Fibroblast of lung (primary cell): ENCODE results near the gene PLA2G4B. TPM values are rescaled to one million over a fixed set of nuclear protein-coding genes. Genes with fewer than 3 reads are reported as not detected.

ENCODE experiments used
- DNase-seq, 2 donors: peaks; one replicate each; pipeline versions ENCODE4 v3.0.0 to v3.0.0-alpha.2; 2010; ENCODE audit warnings: low read depth in 2 of 2
- H2AFZ ChIP-seq: 2 replicates; pipeline ENCODE4 v1.5.1; 2012; ENCODE audit warnings: low read length, control low read depth, inconsistent platforms
- H3K27ac ChIP-seq: 2 replicates; pipeline ENCODE4 v1.5.1; 2011; ENCODE audit warnings: low read length, control low read depth; ENCODE audit not compliant: insufficient read depth
- H3K27me3 ChIP-seq: 2 replicates; pipeline ENCODE4 v1.5.1; 2011; ENCODE audit warnings: mild to moderate bottlenecking, low read length; ENCODE audit not compliant: control insufficient read depth, insufficient read depth
- H3K36me3 ChIP-seq: 2 replicates; pipeline ENCODE4 v1.5.1; 2011; ENCODE audit warnings: low read length; ENCODE audit not compliant: control insufficient read depth, insufficient read depth
- H3K4me1 ChIP-seq: 2 replicates; pipeline ENCODE4 v1.5.1; 2011; ENCODE audit warnings: low read length; ENCODE audit not compliant: control insufficient read depth, insufficient read depth; ENCODE audit errors: extremely low read depth
- H3K4me2 ChIP-seq: 2 replicates; pipeline ENCODE4 v1.5.1; 2011; ENCODE audit warnings: low read length, control low read depth; ENCODE audit not compliant: insufficient read depth; ENCODE audit errors: extremely low read depth
- H3K4me3 ChIP-seq, 4 experiments: fragments of 200-600 bp in 1 of 4; sonication (generic) in 1 of 4; replicated peaks in 1 of 4; 2 replicates each; pipeline ENCODE4 v1.5.1; 2011 to 2016; ENCODE audit warnings: low read length in 4 of 4, low read depth in 3 of 4, mild to moderate bottlenecking in 3 of 4, control low read depth in 2 of 4, inconsistent platforms in 1 of 4, mixed read lengths in 1 of 4; ENCODE audit not compliant: insufficient read depth in 1 of 4; ENCODE audit errors: control extremely low read depth in 1 of 4
- H3K79me2 ChIP-seq: 2 replicates; pipeline ENCODE4 v1.5.1; 2012; ENCODE audit warnings: mild to moderate bottlenecking, low read length, inconsistent platforms; ENCODE audit not compliant: control insufficient read depth, insufficient read depth
- H3K9ac ChIP-seq: 2 replicates; pipeline ENCODE4 v1.5.1; 2011; ENCODE audit warnings: mild to moderate bottlenecking, low read length, control low read depth; ENCODE audit not compliant: insufficient read depth
- H3K9me3 ChIP-seq: 2 replicates; pipeline ENCODE4 v1.5.1; 2012; ENCODE audit warnings: low read depth, low read length; ENCODE audit not compliant: control insufficient read depth, insufficient read depth
- H4K20me1 ChIP-seq: 2 replicates; pipeline ENCODE4 v1.5.1; 2011; ENCODE audit warnings: low read length; ENCODE audit not compliant: control insufficient read depth, insufficient read depth; ENCODE audit errors: extremely low read depth
- EZH2 ChIP-seq: IDR thresholded peaks from 2 replicates; pipeline ENCODE4 v1.5.1; 2012; ENCODE audit warnings: low read length, control low read depth, mild to moderate bottlenecking; ENCODE audit errors: missing control alignments
- polyA plus RNA-seq, 2 donors: library from polyadenylated mRNA; depleted of rRNA in 1 of 2; stranded (reverse) in 1 of 2; unstranded in 1 of 2; fragments of >200 nt; gene quantifications; 2 replicates each; pipeline ENCODE4 v1.2.1, GENCODE V29; 2011 to 2012; ENCODE audit warnings: missing spikeins in 1 of 2
- total RNA-seq: library from RNA; depleted of rRNA; stranded (reverse); fragments of >200 nt; gene quantifications from 2 replicates; pipeline ENCODE4 v1.2.1, GENCODE V29; 2014
- TF ChIP-seq, protein P1 (sequence below), 2 donors: IDR thresholded peaks in 1 of 2; conservative IDR thresholded peaks in 1 of 2; 1 replicate in 1 of 2; 2 replicates in 1 of 2; pipeline ENCODE4 v1.5.1; 2011 to 2012; ENCODE audit warnings: low read length in 2 of 2, control low read depth in 1 of 2, inconsistent platforms in 1 of 2, low read depth in 1 of 2, mild to moderate bottlenecking in 1 of 2

Gene PLA2G4B
- total and polyA plus RNA-seq, 2 donors (not counting 1 experiment from before 2014, with no cell fraction given) = 0.99 to 1.2 TPM

GRCh38 chr15:41844814-41845213 lies 6.2 kb downstream of the PLA2G4B start:
- TF ChIP-seq EZH2 = no peak
- TF ChIP-seq, protein P1, sequence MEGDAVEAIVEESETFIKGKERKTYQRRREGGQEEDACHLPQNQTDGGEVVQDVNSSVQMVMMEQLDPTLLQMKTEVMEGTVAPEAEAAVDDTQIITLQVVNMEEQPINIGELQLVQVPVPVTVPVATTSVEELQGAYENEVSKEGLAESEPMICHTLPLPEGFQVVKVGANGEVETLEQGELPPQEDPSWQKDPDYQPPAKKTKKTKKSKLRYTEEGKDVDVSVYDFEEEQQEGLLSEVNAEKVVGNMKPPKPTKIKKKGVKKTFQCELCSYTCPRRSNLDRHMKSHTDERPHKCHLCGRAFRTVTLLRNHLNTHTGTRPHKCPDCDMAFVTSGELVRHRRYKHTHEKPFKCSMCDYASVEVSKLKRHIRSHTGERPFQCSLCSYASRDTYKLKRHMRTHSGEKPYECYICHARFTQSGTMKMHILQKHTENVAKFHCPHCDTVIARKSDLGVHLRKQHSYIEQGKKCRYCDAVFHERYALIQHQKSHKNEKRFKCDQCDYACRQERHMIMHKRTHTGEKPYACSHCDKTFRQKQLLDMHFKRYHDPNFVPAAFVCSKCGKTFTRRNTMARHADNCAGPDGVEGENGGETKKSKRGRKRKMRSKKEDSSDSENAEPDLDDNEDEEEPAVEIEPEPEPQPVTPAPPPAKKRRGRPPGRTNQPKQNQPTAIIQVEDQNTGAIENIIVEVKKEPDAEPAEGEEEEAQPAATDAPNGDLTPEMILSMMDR (conservative IDR thresholded peaks at IDR 0.05 in 1 of 2, IDR thresholded peaks at IDR 0.05 in 1 of 2; ENCODE audit: low read depth in 1 of 2, low read length in 2 of 2) = no peak
- H3K36me3 ChIP-seq = peaks cover 2% of the 10 kb centered on the region
- no peaks in the 10 kb centered on the region for H4K20me1 ChIP-seq
- H3K4me2 ChIP-seq = no peak overlapping the region
- no peak overlapping the region for H3K27ac ChIP-seq
- H3K79me2 ChIP-seq = no peaks in the 10 kb centered on the region
- H3K27me3 ChIP-seq = no peaks in the 10 kb centered on the region
- no peak overlapping the region for H2AFZ ChIP-seq
- no peaks in the 10 kb centered on the region for H3K4me1 ChIP-seq
- no peak for DNase-seq
- H3K9me3 ChIP-seq = no peaks in the 10 kb centered on the region
- H3K9ac ChIP-seq = no peak overlapping the region
- no peak overlapping the region for H3K4me3 ChIP-seq

DNA sequence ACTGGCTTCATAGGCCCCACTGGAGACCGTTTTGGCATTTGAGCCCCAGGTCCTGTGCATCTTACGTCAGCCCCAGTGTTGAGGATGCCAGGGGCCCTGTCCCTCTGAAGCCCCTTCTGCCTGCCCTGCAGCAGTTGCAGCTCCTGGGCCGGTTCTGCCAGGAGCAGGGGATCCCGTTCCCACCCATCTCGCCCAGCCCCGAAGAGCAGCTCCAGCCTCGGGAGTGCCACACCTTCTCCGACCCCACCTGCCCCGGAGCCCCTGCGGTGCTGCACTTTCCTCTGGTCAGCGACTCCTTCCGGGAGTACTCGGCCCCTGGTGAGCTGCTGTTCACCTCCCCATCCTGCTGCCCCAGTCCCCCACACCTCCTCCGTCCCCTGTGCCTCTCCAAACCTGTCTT lies 8.6 kb downstream of the PLA2G4B start:
- Histone ChIP-seq H2AFZ (no peak overlapping the region), H3K36me3 (peaks cover 2% of the 10 kb centered on the region), H4K20me1 (no peaks in the 10 kb centered on the region), H3K27me3 (no peaks in the 10 kb centered on the region), H3K4me3 (no peak overlapping the region), H3K27ac (no peak overlapping the region), H3K4me1 (no peaks in the 10 kb centered on the region), H3K9ac (no peak overlapping the region), H3K79me2 (no peaks in the 10 kb centered on the region), H3K4me2 (no peak overlapping the region), H3K9me3 (no peaks in the 10 kb centered on the region)
- TF ChIP-seq EZH2 = no peak
- TF ChIP-seq, protein P1 (conservative IDR thresholded peaks at IDR 0.05 in 1 of 2, IDR thresholded peaks at IDR 0.05 in 1 of 2; ENCODE audit: low read depth in 1 of 2, low read length in 2 of 2) = no peak
- no peak for DNase-seq

DNA sequence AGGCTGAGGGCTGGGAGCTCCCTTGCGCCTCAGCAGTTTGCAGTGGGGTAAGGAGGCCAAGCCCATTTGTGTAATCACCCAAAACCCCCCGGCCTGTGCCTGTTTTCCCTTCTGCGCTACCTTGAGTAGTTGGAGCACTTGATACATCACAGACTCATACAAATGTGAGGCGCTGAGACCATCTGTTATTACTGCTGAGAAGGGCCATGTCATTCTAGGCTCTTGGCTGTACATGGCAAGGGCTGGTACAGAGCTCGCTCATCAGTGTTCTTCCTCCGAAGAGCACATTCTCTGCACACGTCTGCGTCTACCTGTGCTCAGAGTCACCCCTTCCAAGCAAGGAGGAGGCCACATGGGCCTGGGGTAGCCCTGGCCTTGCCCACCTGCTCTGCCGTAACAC lies 9.3 kb downstream of the PLA2G4B start:
- no peaks in the 10 kb centered on the region for H4K20me1 ChIP-seq
- H3K79me2 ChIP-seq = no peaks in the 10 kb centered on the region
- no peak for DNase-seq
- no peaks in the 10 kb centered on the region for H3K9me3 ChIP-seq
- no peak overlapping the region for H3K9ac ChIP-seq
- TF ChIP-seq EZH2 = no peak
- TF ChIP-seq, protein P1 (conservative IDR thresholded peaks at IDR 0.05 in 1 of 2, IDR thresholded peaks at IDR 0.05 in 1 of 2; ENCODE audit: low read depth in 1 of 2, low read length in 2 of 2) = no peak
- H2AFZ ChIP-seq = no peak overlapping the region
- no peak overlapping the region for H3K27ac ChIP-seq
- H3K4me3 ChIP-seq = no peak overlapping the region
- H3K4me2 ChIP-seq = no peak overlapping the region
- H3K27me3 ChIP-seq = no peaks in the 10 kb centered on the region
- peaks cover 2% of the 10 kb centered on the region for H3K36me3 ChIP-seq
- H3K4me1 ChIP-seq = no peaks in the 10 kb centered on the region
